ENCODE measurements around the gene CPNE1. TPM values are rescaled to one million over a fixed set of nuclear protein-coding genes. Genes with fewer than 3 reads are reported as not detected.

Gene CPNE1
- total RNA-seq, 2 donors from 2014 or later, result 238 to 441 TPM

DNA sequence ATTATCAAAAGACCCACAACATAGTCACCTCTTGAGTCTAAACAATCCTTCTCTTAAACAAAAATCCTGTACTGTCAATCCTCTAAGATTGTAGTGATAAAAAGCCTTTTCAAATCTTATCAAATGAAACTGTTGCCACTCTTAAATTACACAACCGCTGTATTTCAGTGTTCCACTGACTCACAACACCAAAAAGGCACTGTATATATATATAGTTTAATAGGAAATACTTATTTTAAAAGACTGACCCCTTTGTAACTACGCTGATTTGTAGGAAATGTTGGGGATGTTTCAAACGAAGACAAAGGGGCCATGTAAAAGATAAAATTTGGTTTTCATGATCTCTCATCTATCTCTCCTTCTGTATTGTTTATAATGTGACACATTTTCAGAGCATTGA is 14.1 kb downstream of the CPNE1 start:
- Histone ChIP-seq H3K36me3 (ENCODE audit: control insufficient read depth, insufficient read depth, low read length) (peaks cover 66% of the 10 kb centered on the region), H3K27ac (ENCODE audit: low read depth, low read length) (no peak overlapping the region), H3K9me3 (ENCODE audit: control insufficient read depth, low read length) (no peaks in the 10 kb centered on the region), H3K9ac (ENCODE audit: extremely low read depth, low read length, poor library complexity, severe bottlenecking) (no peak overlapping the region), H3K27me3 (ENCODE audit: control insufficient read depth, insufficient read depth, low read length, poor library complexity, severe bottlenecking) (no peaks in the 10 kb centered on the region), H3K4me3 (ENCODE audit: low read length) (no peak overlapping the region), H3K4me1 (ENCODE audit: control insufficient read depth, insufficient read depth, low read length) (no peaks in the 10 kb centered on the region)
- 100% methylated on average over 2 of the region's 3 CpGs for WGBS, 2 experiments (ENCODE audit: insufficient coverage in 1 of 2, insufficient read length in 1 of 2)
- Mint-ChIP-seq H3K9me3 (no peaks in the 10 kb centered on the region), H3K27me3 (ENCODE audit: insufficient read depth) (no peaks in the 10 kb centered on the region), H3K27ac (no peak overlapping the region), H3K4me3 (no peak overlapping the region), H3K4me1 (peaks cover 6% of the 10 kb centered on the region), H3K36me3 (ENCODE audit: low read depth) (peaks cover 21% of the 10 kb centered on the region)
- no peak for DNase-seq
- TF ChIP-seq, protein P1, sequence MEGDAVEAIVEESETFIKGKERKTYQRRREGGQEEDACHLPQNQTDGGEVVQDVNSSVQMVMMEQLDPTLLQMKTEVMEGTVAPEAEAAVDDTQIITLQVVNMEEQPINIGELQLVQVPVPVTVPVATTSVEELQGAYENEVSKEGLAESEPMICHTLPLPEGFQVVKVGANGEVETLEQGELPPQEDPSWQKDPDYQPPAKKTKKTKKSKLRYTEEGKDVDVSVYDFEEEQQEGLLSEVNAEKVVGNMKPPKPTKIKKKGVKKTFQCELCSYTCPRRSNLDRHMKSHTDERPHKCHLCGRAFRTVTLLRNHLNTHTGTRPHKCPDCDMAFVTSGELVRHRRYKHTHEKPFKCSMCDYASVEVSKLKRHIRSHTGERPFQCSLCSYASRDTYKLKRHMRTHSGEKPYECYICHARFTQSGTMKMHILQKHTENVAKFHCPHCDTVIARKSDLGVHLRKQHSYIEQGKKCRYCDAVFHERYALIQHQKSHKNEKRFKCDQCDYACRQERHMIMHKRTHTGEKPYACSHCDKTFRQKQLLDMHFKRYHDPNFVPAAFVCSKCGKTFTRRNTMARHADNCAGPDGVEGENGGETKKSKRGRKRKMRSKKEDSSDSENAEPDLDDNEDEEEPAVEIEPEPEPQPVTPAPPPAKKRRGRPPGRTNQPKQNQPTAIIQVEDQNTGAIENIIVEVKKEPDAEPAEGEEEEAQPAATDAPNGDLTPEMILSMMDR (conservative IDR thresholded peaks at IDR 0.05), result no peak

DNA sequence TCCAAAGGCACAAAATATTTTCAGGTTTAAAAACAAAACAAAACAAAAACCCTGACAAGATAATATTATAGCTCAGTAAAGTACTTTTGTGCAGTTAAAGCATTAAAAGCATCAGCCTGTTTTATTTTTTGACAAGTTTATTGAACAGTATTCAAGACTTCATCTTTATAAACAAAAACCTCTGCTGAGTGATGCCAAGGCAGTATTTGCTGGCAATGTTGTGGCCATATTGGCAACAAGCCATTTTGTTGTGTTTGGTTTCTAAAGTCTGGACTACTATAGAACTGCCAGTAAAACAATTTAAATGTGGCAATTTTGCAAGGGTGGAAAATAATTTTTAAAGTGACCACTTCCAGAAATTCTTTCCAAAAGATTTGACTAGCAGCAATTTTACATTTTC is 15.9 kb downstream of the CPNE1 start:
- DNase-seq, result no peak
- Histone ChIP-seq H3K27me3 (ENCODE audit: control insufficient read depth, insufficient read depth, low read length, poor library complexity, severe bottlenecking) (no peaks in the 10 kb centered on the region), H3K9ac (ENCODE audit: extremely low read depth, low read length, poor library complexity, severe bottlenecking) (no peak overlapping the region), H3K9me3 (ENCODE audit: control insufficient read depth, low read length) (no peaks in the 10 kb centered on the region), H3K27ac (ENCODE audit: low read depth, low read length) (no peak overlapping the region), H3K4me1 (ENCODE audit: control insufficient read depth, insufficient read depth, low read length) (peaks cover 5% of the 10 kb centered on the region), H3K36me3 (ENCODE audit: control insufficient read depth, insufficient read depth, low read length) (peaks cover 65% of the 10 kb centered on the region), H3K4me3 (ENCODE audit: low read length) (no peak overlapping the region)
- Mint-ChIP-seq H3K4me1 (peaks cover 20% of the 10 kb centered on the region), H3K9me3 (no peaks in the 10 kb centered on the region), H3K36me3 (ENCODE audit: low read depth) (peaks cover 21% of the 10 kb centered on the region), H3K27ac (no peak overlapping the region), H3K27me3 (ENCODE audit: insufficient read depth) (no peaks in the 10 kb centered on the region), H3K4me3 (no peak overlapping the region)
- TF ChIP-seq, protein P1 (conservative IDR thresholded peaks at IDR 0.05), result no peak

DNA sequence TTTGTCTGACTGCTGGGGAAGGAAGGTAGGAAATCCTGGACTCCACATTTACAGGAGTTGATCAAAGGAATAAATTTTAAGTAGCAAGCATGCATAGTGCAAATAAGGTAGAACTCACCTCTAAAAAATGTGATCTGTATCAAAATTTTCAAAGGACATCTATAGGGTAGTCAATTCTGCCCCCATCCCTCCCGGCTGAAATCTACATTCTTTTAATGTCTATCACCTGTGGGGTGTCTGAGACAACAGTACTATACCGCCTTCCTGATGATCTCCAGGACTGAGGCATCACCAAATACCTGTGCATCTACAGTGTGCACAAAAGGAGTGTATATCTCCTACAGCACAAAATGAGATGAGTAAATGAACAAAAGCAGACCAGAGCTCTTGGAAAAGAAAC is 19.9 kb downstream of the CPNE1 start:
- TF ChIP-seq, protein P1 (conservative IDR thresholded peaks at IDR 0.05), result no peak
- Histone ChIP-seq H3K27ac (ENCODE audit: low read depth, low read length) (no peak overlapping the region), H3K9ac (ENCODE audit: extremely low read depth, low read length, poor library complexity, severe bottlenecking) (no peak overlapping the region), H3K36me3 (ENCODE audit: control insufficient read depth, insufficient read depth, low read length) (peaks cover 39% of the 10 kb centered on the region), H3K27me3 (ENCODE audit: control insufficient read depth, insufficient read depth, low read length, poor library complexity, severe bottlenecking) (no peaks in the 10 kb centered on the region), H3K9me3 (ENCODE audit: control insufficient read depth, low read length) (no peaks in the 10 kb centered on the region), H3K4me1 (ENCODE audit: control insufficient read depth, insufficient read depth, low read length) (peaks cover 5% of the 10 kb centered on the region), H3K4me3 (ENCODE audit: low read length) (no peak overlapping the region)
- 93% methylated on average over 2 of the region's 2 CpGs; no CpG with 5 or more reads in 1 of the 2 experiments for WGBS, 2 experiments (ENCODE audit: insufficient coverage in 1 of 2, insufficient read length in 1 of 2)
- H3K27ac Mint-ChIP-seq, result peak overlapping the region; percentile 11
- H3K9me3 Mint-ChIP-seq, result no peaks in the 10 kb centered on the region
- no peak overlapping the region for H3K4me3 Mint-ChIP-seq
- no peaks in the 10 kb centered on the region for H3K27me3 Mint-ChIP-seq (ENCODE audit: insufficient read depth)
- DNase-seq, result no peak
- H3K4me1 Mint-ChIP-seq, result peaks cover 31% of the 10 kb centered on the region
- peaks cover 14% of the 10 kb centered on the region for H3K36me3 Mint-ChIP-seq (ENCODE audit: low read depth)

All from endodermal cell (in vitro differentiated cells).